D721Med (cell line): ENCODE results near the gene LETM1.

Experiments used
- DNase-seq: peaks from one replicate; pipeline ENCODE4 v3.0.0; 2011; ENCODE audit warnings: low spot score; ENCODE audit not compliant: insufficient read length
- FAIRE-seq: peaks from 2 replicates; lab custom pipeline; 2011; peaks lifted over from hg19 to GRCh38; lab: Jason Lieb, UNC
- CTCF ChIP-seq: IDR thresholded peaks from 2 replicates; pipeline ENCODE4 v1.5.1; 2012; ENCODE audit warnings: mild to moderate bottlenecking, control low read depth; ENCODE audit not compliant: insufficient read depth; ENCODE audit errors: missing control alignments

Gene LETM1

GRCh38 chr4:1807332-1807777 is 48.6 kb downstream of the LETM1 start:
- no peak for DNase-seq
- no peak for TF ChIP-seq CTCF
- no peak for FAIRE-seq

- DNase-seq, result no peak
- TF ChIP-seq CTCF, result no peak
- FAIRE-seq, result no peak
Observed at GRCh38 chr4:1806596-1807331, 49.2 kb downstream of the LETM1 start.

- no peak for FAIRE-seq
Observed at GRCh38 chr4:1806223-1806564, 49.8 kb downstream of the LETM1 start.

GRCh38 chr4:1805493-1806222 is 50.3 kb downstream of the LETM1 start:
- TF ChIP-seq CTCF, result no peak
- FAIRE-seq, result no peak
- DNase-seq, result no peak

More at GRCh38 chr4:1806223-1806564, 49.8 kb downstream of the LETM1 start:
- DNase-seq, result no peak
- TF ChIP-seq CTCF, result no peak

GRCh38 chr4:1804638-1805492 is 51.1 kb downstream of the LETM1 start:
- no peak for FAIRE-seq

More at GRCh38 chr4:1804638-1805492, 51.1 kb downstream of the LETM1 start:
- no peak for DNase-seq
- TF ChIP-seq CTCF, result no peak
